Bronchial epithelial cell (primary cell): Measurements from ENCODE around the gene C2CD4C. TPM values are rescaled to one million over a fixed set of nuclear protein-coding genes. Genes with fewer than 3 reads are reported as not detected.
"Not testable (repeated sequence)": the region's sequence is repeated elsewhere in the genome, so short reads cannot be mapped to it uniquely, and the experiment has no call there.

Experiments
- DNase-seq: peaks from one replicate; pipeline ENCODE4 v3.0.0-alpha.2; 2010; ENCODE audit warnings: low read depth
- FAIRE-seq: peaks from 2 replicates; lab custom pipeline; 2011; peaks lifted over from hg19 to GRCh38; lab: Jason Lieb, UNC
- H3K27me3 ChIP-seq: 2 replicates; pipeline ENCODE4 v1.5.1; 2011; ENCODE audit warnings: low read length; ENCODE audit not compliant: control insufficient read depth, insufficient read depth
- H3K36me3 ChIP-seq: 2 replicates; pipeline ENCODE4 v1.5.1; 2011; ENCODE audit warnings: low read length; ENCODE audit not compliant: control insufficient read depth, insufficient read depth
- H3K4me3 ChIP-seq: 2 replicates; pipeline ENCODE4 v1.5.1; 2011; ENCODE audit warnings: mild to moderate bottlenecking, low read depth, low read length, control low read depth
- total RNA-seq: library from RNA; depleted of rRNA; stranded (reverse); fragments of >200 nt; gene quantifications from 2 replicates; pipeline ENCODE4 v1.2.1, GENCODE V29; 2014
- TF ChIP-seq, protein P1 (sequence below): IDR thresholded peaks from 2 replicates; pipeline ENCODE4 v1.5.1; 2011; ENCODE audit warnings: mild to moderate bottlenecking, moderate library complexity, low read length, control low read depth, inconsistent platforms; ENCODE audit not compliant: insufficient read depth, severe bottlenecking

The C2CD4C gene
- total RNA-seq, 1 donor from 2014 or later = 0.26 TPM

DNA sequence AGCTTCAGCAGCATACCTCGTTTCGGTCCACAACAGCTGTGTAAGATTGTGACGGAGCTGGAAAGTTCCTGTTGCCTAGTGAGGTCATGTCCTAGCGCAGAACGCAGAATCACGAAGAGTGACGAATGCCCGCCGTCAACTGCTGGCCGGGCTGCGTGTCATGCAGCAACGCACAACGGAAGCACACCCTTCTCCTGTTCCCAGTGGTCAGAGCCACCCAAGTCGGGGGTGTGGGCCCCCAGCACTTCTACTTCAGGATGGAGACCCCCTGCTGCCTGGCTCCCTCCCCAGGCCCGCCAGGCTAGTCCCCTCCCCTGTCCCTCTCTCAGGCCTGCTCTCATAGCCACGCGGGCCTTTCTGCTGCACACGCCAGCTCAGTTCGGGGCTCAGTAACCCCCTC is 25.9 kb downstream of the C2CD4C start:
- FAIRE-seq = no peak
- DNase-seq = no peak
- TF ChIP-seq, protein P1, sequence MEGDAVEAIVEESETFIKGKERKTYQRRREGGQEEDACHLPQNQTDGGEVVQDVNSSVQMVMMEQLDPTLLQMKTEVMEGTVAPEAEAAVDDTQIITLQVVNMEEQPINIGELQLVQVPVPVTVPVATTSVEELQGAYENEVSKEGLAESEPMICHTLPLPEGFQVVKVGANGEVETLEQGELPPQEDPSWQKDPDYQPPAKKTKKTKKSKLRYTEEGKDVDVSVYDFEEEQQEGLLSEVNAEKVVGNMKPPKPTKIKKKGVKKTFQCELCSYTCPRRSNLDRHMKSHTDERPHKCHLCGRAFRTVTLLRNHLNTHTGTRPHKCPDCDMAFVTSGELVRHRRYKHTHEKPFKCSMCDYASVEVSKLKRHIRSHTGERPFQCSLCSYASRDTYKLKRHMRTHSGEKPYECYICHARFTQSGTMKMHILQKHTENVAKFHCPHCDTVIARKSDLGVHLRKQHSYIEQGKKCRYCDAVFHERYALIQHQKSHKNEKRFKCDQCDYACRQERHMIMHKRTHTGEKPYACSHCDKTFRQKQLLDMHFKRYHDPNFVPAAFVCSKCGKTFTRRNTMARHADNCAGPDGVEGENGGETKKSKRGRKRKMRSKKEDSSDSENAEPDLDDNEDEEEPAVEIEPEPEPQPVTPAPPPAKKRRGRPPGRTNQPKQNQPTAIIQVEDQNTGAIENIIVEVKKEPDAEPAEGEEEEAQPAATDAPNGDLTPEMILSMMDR = no peak
- H3K27me3 ChIP-seq = no peaks in the 10 kb centered on the region
- no peaks in the 10 kb centered on the region for H3K36me3 ChIP-seq
- H3K4me3 ChIP-seq = no peak overlapping the region

DNA sequence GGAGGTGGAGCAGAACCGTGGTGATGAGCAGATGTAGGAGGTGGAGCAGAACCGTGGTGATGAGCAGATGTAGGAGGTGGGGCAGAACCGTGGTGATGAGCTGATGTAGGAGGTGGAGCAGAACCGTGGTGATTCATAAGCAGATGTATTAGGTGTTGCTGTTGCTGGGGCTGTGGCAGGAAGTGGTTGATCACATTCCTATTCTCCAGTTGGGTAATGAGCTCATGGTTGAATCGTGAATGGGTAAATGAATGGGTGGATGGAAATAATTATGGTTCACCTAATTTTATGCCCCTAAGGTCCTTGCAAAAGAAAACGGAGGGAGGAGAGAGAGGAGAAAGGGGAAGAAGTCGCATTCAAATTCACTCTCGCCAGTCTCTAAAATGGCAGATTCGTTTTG is 26.4 kb downstream of the C2CD4C start:
- not testable (repeated sequence) for H3K4me3 ChIP-seq, H3K27me3 ChIP-seq, H3K36me3 ChIP-seq, FAIRE-seq
- peak; percentile 88 for DNase-seq

DNA sequence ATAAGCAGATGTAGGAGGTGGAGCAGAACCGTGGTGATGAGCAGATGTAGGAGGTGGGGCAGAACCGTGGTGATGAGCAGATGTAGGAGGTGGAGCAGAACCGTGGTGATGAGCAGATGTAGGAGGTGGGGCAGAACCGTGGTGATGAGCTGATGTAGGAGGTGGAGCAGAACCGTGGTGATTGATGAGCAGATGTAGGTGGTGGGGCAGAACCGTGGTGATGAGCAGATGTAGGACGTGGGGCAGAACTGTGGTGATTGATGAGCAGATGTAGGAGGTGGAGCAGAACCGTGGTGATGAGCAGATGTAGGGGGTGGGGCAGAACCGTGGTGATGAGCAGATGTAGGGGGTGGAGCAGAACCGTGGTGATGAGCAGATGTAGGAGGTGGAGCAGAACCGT is 27.0 kb downstream of the C2CD4C start:
- not testable (repeated sequence) for H3K36me3 ChIP-seq, DNase-seq, H3K4me3 ChIP-seq, FAIRE-seq, H3K27me3 ChIP-seq

DNA sequence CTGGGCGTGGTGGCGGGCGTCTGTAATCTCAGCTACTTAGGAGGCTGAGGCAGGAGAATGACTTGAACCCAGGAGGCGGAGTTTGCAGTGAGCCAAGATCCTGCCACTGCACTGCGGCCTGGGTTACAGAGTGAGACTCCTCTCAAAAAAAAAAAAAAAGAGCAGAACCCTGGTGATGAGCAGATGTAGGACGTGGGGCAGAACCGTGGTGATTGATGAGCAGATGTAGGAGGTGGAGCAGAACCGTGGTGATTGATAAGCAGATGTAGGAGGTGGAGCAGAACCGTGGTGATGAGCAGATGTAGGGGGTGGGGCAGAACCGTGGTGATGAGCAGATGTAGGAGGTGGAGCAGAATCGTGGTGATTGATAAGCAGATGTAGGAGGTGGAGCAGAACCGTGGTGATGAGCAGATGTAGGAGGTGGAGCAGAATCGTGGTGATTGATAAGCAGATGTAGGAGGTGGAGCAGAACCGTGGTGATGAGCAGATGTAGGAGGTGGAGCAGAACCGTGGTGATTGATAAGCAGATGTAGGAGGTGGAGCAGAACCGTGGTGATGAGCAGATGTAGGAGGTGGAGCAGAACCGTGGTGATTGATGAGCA is 28.2 kb downstream of the C2CD4C start:
- not testable (repeated sequence) for DNase-seq, H3K36me3 ChIP-seq, FAIRE-seq, H3K27me3 ChIP-seq, H3K4me3 ChIP-seq

DNA sequence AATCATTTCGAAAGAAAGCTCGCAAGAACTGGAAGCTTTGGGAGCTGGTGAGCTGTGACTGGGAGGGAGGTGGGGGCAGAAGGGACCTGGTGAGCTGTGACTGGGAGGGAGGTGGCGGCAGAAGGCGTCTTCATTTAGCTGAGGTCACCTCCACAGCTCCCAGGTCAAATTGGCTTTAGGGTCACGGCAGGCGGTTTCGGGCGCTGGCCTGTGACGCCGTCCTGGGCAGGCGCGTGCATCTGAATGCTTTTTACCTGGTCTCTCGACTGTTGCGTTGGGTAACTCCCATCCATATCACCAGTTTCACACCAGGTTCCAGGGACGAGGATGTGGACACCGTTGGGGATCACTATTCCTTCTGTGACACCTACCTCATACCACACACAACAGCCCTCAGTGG is 29.2 kb downstream of the C2CD4C start:
- TF ChIP-seq, protein P1 = no peak
- Histone ChIP-seq H3K36me3 (no peaks in the 10 kb centered on the region), H3K4me3 (no peak overlapping the region), H3K27me3 (no peaks in the 10 kb centered on the region)
- no peak for FAIRE-seq
- no peak for DNase-seq

DNA sequence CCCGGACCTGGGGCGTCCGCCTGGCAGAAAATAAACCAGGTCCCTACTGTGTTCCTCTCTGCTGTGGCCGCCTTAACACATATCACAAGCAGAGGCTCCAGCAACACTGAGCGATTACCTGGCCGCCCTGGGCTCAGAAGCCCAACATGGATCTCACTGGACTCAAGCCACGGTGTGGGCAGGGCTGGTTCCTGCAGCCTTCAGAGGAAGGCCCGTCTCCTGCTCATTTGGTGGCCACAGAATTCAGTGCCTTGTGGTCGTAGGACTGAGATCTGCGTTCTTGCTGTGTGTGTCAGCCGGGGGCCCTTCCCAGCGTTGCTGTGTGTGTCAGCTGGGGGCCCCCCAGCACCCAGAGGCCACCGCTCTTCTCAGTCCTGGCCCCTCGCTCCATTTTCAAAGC is 30.2 kb downstream of the C2CD4C start:
- TF ChIP-seq, protein P1 = no peak
- FAIRE-seq (no peak), DNase-seq (no peak)
- H3K36me3 ChIP-seq = no peaks in the 10 kb centered on the region
- no peaks in the 10 kb centered on the region for H3K27me3 ChIP-seq
- no peak overlapping the region for H3K4me3 ChIP-seq

DNA sequence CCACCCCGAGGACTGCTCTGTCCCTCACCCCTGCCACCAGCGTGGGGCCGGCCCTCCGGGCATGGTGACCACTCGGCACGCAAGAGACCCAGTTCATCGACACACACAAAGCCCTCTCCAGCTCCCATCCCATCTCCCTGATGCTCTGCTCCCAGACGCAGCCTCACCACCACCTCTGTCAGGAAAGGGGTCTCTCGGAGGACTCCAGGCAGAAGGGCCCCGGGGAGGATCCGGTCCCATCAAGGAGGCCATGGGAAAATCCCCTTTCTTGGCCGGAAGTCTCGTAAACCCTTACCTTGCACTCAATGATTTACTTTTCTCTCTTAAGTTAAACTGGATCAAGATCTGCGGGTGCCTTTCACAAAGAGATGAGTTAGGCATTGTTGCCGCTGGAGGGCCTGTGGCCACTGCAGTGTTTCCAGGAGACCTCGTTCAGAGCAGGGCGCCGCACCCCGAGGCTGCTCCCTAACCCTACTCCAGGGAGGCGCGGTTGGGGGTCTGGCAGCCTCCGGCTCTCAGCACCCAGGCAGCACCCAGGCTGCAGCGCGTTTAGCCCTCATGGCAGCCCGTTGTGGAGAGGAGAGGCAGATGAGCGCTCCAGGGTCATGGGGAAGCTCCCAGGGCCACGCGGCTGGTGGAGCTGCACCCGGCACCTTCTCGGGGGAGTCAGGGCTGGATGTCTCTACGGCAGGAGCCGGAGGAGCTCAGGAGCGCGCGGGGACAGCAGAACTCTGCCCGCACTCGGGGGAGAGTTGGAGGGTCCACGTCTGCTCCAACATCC is 31.0 kb downstream of the C2CD4C start:
- no peaks in the 10 kb centered on the region for H3K36me3 ChIP-seq
- no peak for FAIRE-seq
- no peak overlapping the region for H3K4me3 ChIP-seq
- H3K27me3 ChIP-seq = no peaks in the 10 kb centered on the region
- DNase-seq = peak; percentile 22
- TF ChIP-seq, protein P1 = no peak
